Caco-2 (cell line): Measurements from ENCODE around the gene DCUN1D3. TPM values are rescaled to one million over a fixed set of nuclear protein-coding genes. Genes with fewer than 3 reads are reported as not detected.

Experiments
- BruUV-seq: library from RNA; stranded (reverse); fragments of 400-500 nt; replicated peaks from 2 replicates; lab custom pipeline; 2021; lab: Mats Ljungman, UMichigan
- CTCF ChIA-PET: fragments of 300-600 bp; sonication (Branson Sonifier 250); formaldehyde crosslinking; loops from one replicate; lab custom pipeline; 2022; ENCODE audit warnings: antibody characterized with exemption; lab: Charles Lee
- POLR2A ChIA-PET: fragments of 300-600 bp; sonication (Branson Sonifier 250); formaldehyde crosslinking; loops from one replicate; lab custom pipeline; 2022; ENCODE audit warnings: antibody characterized with exemption; lab: Charles Lee
- DNase-seq, 2 experiments: peaks; one replicate each; pipeline versions ENCODE4 v3.0.0 to v3.0.0-alpha.2; 2020 to 2022
- H3K27me3 ChIP-seq: replicated peaks from 2 replicates; pipeline ENCODE4 v1.6.0; 2011; ENCODE audit warnings: low read length; ENCODE audit not compliant: control insufficient read depth, insufficient read depth
- H3K36me3 ChIP-seq: 2 replicates; pipeline ENCODE4 v1.5.1; 2011; ENCODE audit warnings: low read length; ENCODE audit not compliant: control insufficient read depth, insufficient read depth
- H3K4me1 ChIP-seq: fragments of 250-450 bp; sonication (Bioruptor Pico); 2 replicates; pipeline ENCODE4 v1.5.1; 2020; ENCODE audit warnings: mild to moderate bottlenecking
- H3K4me3 ChIP-seq: 2 replicates; pipeline ENCODE4 v1.5.1; 2011; ENCODE audit warnings: low read depth, mild to moderate bottlenecking, control low read depth, low read length
- H3K9me3 ChIP-seq: fragments of 250-450 bp; sonication (Bioruptor Pico); 2 replicates; pipeline ENCODE4 v1.5.1; 2020; ENCODE audit warnings: mild to moderate bottlenecking, moderate library complexity
- H3K27ac Mint-ChIP-seq: one replicate; pipeline ENCODE4 v1.8.0; 2022; ENCODE audit warnings: mixed read lengths; ENCODE audit not compliant: unreplicated experiment
- H3K27me3 Mint-ChIP-seq: one replicate; pipeline ENCODE4 v1.8.0; 2022; ENCODE audit warnings: mixed read lengths; ENCODE audit not compliant: insufficient read depth, unreplicated experiment
- H3K36me3 Mint-ChIP-seq: one replicate; pipeline ENCODE4 v1.8.0; 2022; ENCODE audit warnings: mild to moderate bottlenecking, mixed read lengths; ENCODE audit not compliant: insufficient read depth, unreplicated experiment
- H3K4me1 Mint-ChIP-seq: one replicate; pipeline ENCODE4 v1.8.0; 2022; ENCODE audit warnings: low read depth, mixed read lengths; ENCODE audit not compliant: unreplicated experiment
- H3K4me3 Mint-ChIP-seq: one replicate; pipeline ENCODE4 v1.8.0; 2022; ENCODE audit warnings: mild to moderate bottlenecking, moderate library complexity, mixed read lengths; ENCODE audit not compliant: unreplicated experiment
- H3K9me3 Mint-ChIP-seq: one replicate; pipeline ENCODE4 v1.8.0; 2022; ENCODE audit warnings: mixed read lengths; ENCODE audit not compliant: unreplicated experiment
- intact Hi-C: fragments of 100-400 bp; cut with micrococcal nuclease; formaldehyde crosslinking; loops from one replicate; pipeline ENCODE4 v1.10.0; 2022; ENCODE audit not compliant: unreplicated experiment
- total RNA-seq: library from RNA; stranded (reverse); gene quantifications from 2 replicates; pipeline ENCODE4 v1.2.3, GENCODE V29; 2022
- TF ChIP-seq, protein P1 (sequence below), 2 experiments: fragments of 200-600 bp in 1 of 2; IDR thresholded peaks; 1 replicate in 1 of 2; 2 replicates in 1 of 2; pipeline versions ENCODE4 v1.5.1 to v1.8.0; 2011 to 2022; ENCODE audit warnings: antibody characterized with exemption in 1 of 2, control low read depth in 1 of 2, inconsistent platforms in 1 of 2, low read depth in 1 of 2, low read length in 1 of 2, mild to moderate bottlenecking in 1 of 2, moderate library complexity in 1 of 2; ENCODE audit not compliant: insufficient read depth in 1 of 2, severe bottlenecking in 1 of 2, unreplicated experiment in 1 of 2

DCUN1D3 gene
- total RNA-seq, 1 experiment from 2014 or later = 19.2 TPM

DNA sequence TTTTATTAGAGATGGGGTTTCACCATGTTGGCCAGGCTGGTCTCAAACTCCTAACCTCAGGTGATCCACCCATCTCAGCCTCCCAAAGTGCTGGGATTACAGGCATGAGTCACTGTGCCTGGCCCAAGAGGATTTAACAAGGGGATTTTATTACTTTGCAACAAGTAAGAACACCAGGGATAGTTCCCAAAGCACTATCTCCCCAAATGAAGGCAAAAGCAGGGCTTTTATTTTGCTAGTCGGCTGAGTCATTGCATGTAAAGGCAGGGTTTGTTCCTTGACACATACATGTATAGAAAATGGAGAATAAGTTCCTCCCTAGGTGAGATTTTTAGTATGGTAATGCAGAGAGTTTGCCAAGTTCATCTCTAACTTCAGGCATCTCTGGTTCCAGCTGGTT, 69.8 kb downstream of the DCUN1D3 start:
- BruUV-seq = no TSS peak
- Mint-ChIP-seq H3K4me3 (no peak overlapping the region), H3K9me3 (no peaks in the 10 kb centered on the region), H3K27me3 (no peaks in the 10 kb centered on the region), H3K36me3 (no peaks in the 10 kb centered on the region), H3K27ac (no peak overlapping the region), H3K4me1 (no peaks in the 10 kb centered on the region)
- TF ChIP-seq, protein P1, sequence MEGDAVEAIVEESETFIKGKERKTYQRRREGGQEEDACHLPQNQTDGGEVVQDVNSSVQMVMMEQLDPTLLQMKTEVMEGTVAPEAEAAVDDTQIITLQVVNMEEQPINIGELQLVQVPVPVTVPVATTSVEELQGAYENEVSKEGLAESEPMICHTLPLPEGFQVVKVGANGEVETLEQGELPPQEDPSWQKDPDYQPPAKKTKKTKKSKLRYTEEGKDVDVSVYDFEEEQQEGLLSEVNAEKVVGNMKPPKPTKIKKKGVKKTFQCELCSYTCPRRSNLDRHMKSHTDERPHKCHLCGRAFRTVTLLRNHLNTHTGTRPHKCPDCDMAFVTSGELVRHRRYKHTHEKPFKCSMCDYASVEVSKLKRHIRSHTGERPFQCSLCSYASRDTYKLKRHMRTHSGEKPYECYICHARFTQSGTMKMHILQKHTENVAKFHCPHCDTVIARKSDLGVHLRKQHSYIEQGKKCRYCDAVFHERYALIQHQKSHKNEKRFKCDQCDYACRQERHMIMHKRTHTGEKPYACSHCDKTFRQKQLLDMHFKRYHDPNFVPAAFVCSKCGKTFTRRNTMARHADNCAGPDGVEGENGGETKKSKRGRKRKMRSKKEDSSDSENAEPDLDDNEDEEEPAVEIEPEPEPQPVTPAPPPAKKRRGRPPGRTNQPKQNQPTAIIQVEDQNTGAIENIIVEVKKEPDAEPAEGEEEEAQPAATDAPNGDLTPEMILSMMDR (IDR thresholded peaks at IDR 0.05; ENCODE audit: insufficient read depth in 1 of 2, low read depth in 1 of 2, low read length in 1 of 2, severe bottlenecking in 1 of 2, unreplicated experiment in 1 of 2) = no peak
- no peaks in the 10 kb centered on the region for H3K27me3 ChIP-seq
- no peaks in the 10 kb centered on the region for H3K36me3 ChIP-seq
- CTCF ChIA-PET = no interaction called here
- POLR2A ChIA-PET = no interaction called here
- H3K9me3 ChIP-seq = no peaks in the 10 kb centered on the region
- intact Hi-C loops = no loop called here
- no peak overlapping the region for H3K4me3 ChIP-seq
- no peaks in the 10 kb centered on the region for H3K4me1 ChIP-seq
- no peak for DNase-seq

DNA sequence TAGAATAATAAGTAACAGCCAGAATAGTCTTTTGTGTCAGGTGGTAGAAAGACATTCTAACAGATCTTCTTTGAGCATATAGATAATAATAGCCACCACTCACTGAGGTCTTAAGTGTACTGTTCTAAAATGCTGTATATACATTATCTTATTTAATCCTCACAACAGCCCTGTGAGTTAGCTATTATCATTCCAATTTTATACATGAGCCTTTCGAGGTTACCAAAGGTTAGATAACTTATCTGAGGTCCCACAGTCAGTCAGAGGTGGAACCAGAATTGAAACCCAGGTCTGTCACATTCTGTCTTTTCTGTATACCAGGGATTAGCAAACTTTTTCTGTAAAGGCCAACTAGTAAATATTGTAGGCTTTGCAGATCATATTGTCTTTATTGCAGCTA, 70.6 kb downstream of the DCUN1D3 start:
- TF ChIP-seq, protein P1 (IDR thresholded peaks at IDR 0.05; ENCODE audit: insufficient read depth in 1 of 2, low read depth in 1 of 2, low read length in 1 of 2, severe bottlenecking in 1 of 2, unreplicated experiment in 1 of 2) = no peak
- no peak overlapping the region for H3K4me3 ChIP-seq
- no peaks in the 10 kb centered on the region for H3K36me3 ChIP-seq
- no TSS peak for BruUV-seq
- Mint-ChIP-seq H3K4me3 (no peak overlapping the region), H3K27ac (no peak overlapping the region), H3K9me3 (no peaks in the 10 kb centered on the region), H3K4me1 (no peaks in the 10 kb centered on the region), H3K36me3 (no peaks in the 10 kb centered on the region), H3K27me3 (no peaks in the 10 kb centered on the region)
- H3K27me3 ChIP-seq = no peaks in the 10 kb centered on the region
- no peak for DNase-seq
- POLR2A ChIA-PET = no interaction called here
- no peaks in the 10 kb centered on the region for H3K4me1 ChIP-seq
- H3K9me3 ChIP-seq = no peaks in the 10 kb centered on the region
- intact Hi-C loops = no loop called here
- CTCF ChIA-PET = no interaction called here

DNA sequence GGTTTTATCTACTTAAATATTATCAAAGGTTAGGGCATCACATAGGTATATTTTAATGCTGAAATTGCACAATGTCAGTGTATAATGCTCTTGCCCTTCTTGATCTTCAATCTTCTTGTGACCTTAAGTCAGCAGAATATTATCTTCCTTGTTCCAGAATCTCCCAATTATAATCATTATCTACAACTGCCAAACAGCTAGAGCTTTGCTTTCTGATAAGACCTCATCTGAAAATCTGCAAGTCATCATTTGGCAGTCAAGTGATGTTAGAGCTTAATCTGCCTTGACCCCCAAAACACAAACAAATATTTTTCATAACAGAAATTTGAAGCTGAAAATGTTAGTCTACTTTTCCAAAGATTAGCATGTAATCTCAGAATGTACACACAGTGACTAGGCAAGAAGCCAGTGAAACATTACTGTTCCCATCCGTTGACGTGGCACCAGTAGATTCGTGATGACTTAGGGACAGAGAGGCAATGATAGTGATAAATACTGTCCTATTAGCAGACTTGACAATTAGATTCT, 74.1 kb downstream of the DCUN1D3 start:
- ChIA-PET CTCF (no interaction called here), POLR2A (interaction anchor here (1.4 kb wide), 1 partner anchor 20 kb away, joined by 5 read pairs; the partner anchor contains the start of genes ERI2 and REXO5)
- Mint-ChIP-seq H3K27me3 (no peaks in the 10 kb centered on the region), H3K9me3 (no peaks in the 10 kb centered on the region), H3K4me3 (no peak overlapping the region), H3K36me3 (no peaks in the 10 kb centered on the region), H3K4me1 (no peaks in the 10 kb centered on the region), H3K27ac (no peak overlapping the region)
- TF ChIP-seq, protein P1 (IDR thresholded peaks at IDR 0.05; ENCODE audit: insufficient read depth in 1 of 2, low read depth in 1 of 2, low read length in 1 of 2, severe bottlenecking in 1 of 2, unreplicated experiment in 1 of 2) = no peak
- Histone ChIP-seq H3K27me3 (no peaks in the 10 kb centered on the region), H3K4me1 (no peaks in the 10 kb centered on the region), H3K9me3 (no peaks in the 10 kb centered on the region), H3K36me3 (no peaks in the 10 kb centered on the region), H3K4me3 (no peak overlapping the region)
- DNase-seq = no peak
- no TSS peak for BruUV-seq
- intact Hi-C loops = no loop called here
